BE2C (cell line): Measurements from ENCODE around the gene FAM163A.

Experiments used
- DNase-seq: peaks from one replicate; pipeline ENCODE4 v3.0.0-alpha.2; 2020
- H3K27me3 ChIP-seq: fragments of 250-450 bp; sonication (Bioruptor Pico); 2 replicates; pipeline ENCODE4 v1.5.1; 2020; ENCODE audit warnings: mild to moderate bottlenecking
- H3K36me3 ChIP-seq: fragments of 250-450 bp; sonication (Bioruptor Pico); 2 replicates; pipeline ENCODE4 v1.5.1; 2020; ENCODE audit warnings: mild to moderate bottlenecking
- H3K4me1 ChIP-seq: fragments of 250-450 bp; sonication (Bioruptor Pico); 2 replicates; pipeline ENCODE4 v1.5.1; 2020
- H3K4me3 ChIP-seq: 2 replicates; pipeline ENCODE4 v1.5.1; 2011; ENCODE audit warnings: low read depth, low read length
- H3K9me3 ChIP-seq: fragments of 250-450 bp; sonication (Bioruptor Pico); 2 replicates; pipeline ENCODE4 v1.5.1; 2020
- CTCF ChIP-seq: IDR thresholded peaks from 2 replicates; pipeline ENCODE4 v1.5.1; 2012; ENCODE audit warnings: mild to moderate bottlenecking, low read depth, low read length

Gene FAM163A

GRCh38 chr1:179760521-179760920, 17.4 kb downstream of the FAM163A start:
- H3K4me1 ChIP-seq: peaks cover 33% of the 10 kb centered on the region
- H3K4me3 ChIP-seq: no peak overlapping the region
- no peak for DNase-seq
- no peak for TF ChIP-seq CTCF
- no peaks in the 10 kb centered on the region for H3K9me3 ChIP-seq
- no peaks in the 10 kb centered on the region for H3K27me3 ChIP-seq
- H3K36me3 ChIP-seq: peaks cover 62% of the 10 kb centered on the region

- Histone ChIP-seq H3K36me3 (peaks cover 55% of the 10 kb centered on the region), H3K4me1 (peaks cover 39% of the 10 kb centered on the region), H3K27me3 (no peaks in the 10 kb centered on the region), H3K4me3 (peak overlapping the region; percentile 28), H3K9me3 (no peaks in the 10 kb centered on the region)
- no peak for TF ChIP-seq CTCF
- DNase-seq: peak; percentile 76
Observed at GRCh38 chr1:179761296-179761695, 18.2 kb downstream of the FAM163A start.

- TF ChIP-seq CTCF: no peak
- H3K36me3 ChIP-seq: peaks cover 49% of the 10 kb centered on the region
- peaks cover 44% of the 10 kb centered on the region for H3K4me1 ChIP-seq
- DNase-seq: no peak
- H3K27me3 ChIP-seq: no peaks in the 10 kb centered on the region
- H3K4me3 ChIP-seq: 0 out of 2 replicates have a peak overlapping the region, but pooled peaks have one; percentile 15
- H3K9me3 ChIP-seq: no peaks in the 10 kb centered on the region
Observed at GRCh38 chr1:179761846-179762640, 19.0 kb downstream of the FAM163A start.

GRCh38 chr1:179767177-179767581, 24.1 kb downstream of the FAM163A start:
- no peak overlapping the region for H3K4me3 ChIP-seq
- no peak for TF ChIP-seq CTCF
- DNase-seq: peak; percentile 81
- no peaks in the 10 kb centered on the region for H3K27me3 ChIP-seq
- peaks cover 61% of the 10 kb centered on the region for H3K36me3 ChIP-seq
- H3K4me1 ChIP-seq: peaks cover 27% of the 10 kb centered on the region
- H3K9me3 ChIP-seq: 0 out of 2 replicates have a peak, but pooled peaks cover 2% of the 10 kb centered on the region

GRCh38 chr1:179767996-179768395, 24.9 kb downstream of the FAM163A start:
- no peak for TF ChIP-seq CTCF
- no peaks in the 10 kb centered on the region for H3K27me3 ChIP-seq
- H3K4me1 ChIP-seq: peaks cover 19% of the 10 kb centered on the region
- DNase-seq: no peak
- H3K36me3 ChIP-seq: peaks cover 64% of the 10 kb centered on the region
- 0 out of 2 replicates have a peak, but pooled peaks cover 2% of the 10 kb centered on the region for H3K9me3 ChIP-seq
- H3K4me3 ChIP-seq: no peak overlapping the region

- no peak for DNase-seq
- 0 out of 2 replicates have a peak, but pooled peaks have one; percentile 7 for TF ChIP-seq CTCF
- 0 out of 2 replicates have a peak, but pooled peaks cover 2% of the 10 kb centered on the region for H3K9me3 ChIP-seq
- H3K4me1 ChIP-seq: peaks cover 14% of the 10 kb centered on the region
- H3K27me3 ChIP-seq: no peaks in the 10 kb centered on the region
- H3K4me3 ChIP-seq: no peak overlapping the region
- H3K36me3 ChIP-seq: peaks cover 79% of the 10 kb centered on the region
Observed at GRCh38 chr1:179770887-179771502, 27.9 kb downstream of the FAM163A start.
